COLO668 (cell line): ENCODE measurements around the gene STAM.

Experiments used
- DNase-seq: peaks from one replicate; lab custom pipeline; 2025; ENCODE audit not compliant: unreplicated experiment; lab: John Stamatoyannopoulos, UW

Gene STAM

GRCh38 chr10:17645621-17646345 lies 1.8 kb downstream of the STAM start:
- DNase-seq = no peak

- DNase-seq = no peak
Measured at GRCh38 chr10:17647326-17647725, 3.4 kb downstream of the STAM start.

- no peak for DNase-seq
Measured at GRCh38 chr10:17648243-17649035, 4.5 kb downstream of the STAM start.

GRCh38 chr10:17649052-17649451 lies 5.1 kb downstream of the STAM start:
- DNase-seq = no peak

- DNase-seq = no peak
Measured at GRCh38 chr10:17649836-17650235, 5.9 kb downstream of the STAM start.

GRCh38 chr10:17650416-17650815 lies 6.5 kb downstream of the STAM start:
- DNase-seq = no peak

- no peak for DNase-seq
Measured at GRCh38 chr10:17651896-17652295, 7.9 kb downstream of the STAM start.

GRCh38 chr10:17652585-17652984 lies 8.6 kb downstream of the STAM start:
- DNase-seq = no peak

GRCh38 chr10:17655009-17655408 lies 11.1 kb downstream of the STAM start:
- no peak for DNase-seq

- no peak for DNase-seq
Measured at GRCh38 chr10:17655567-17656146, 11.7 kb downstream of the STAM start.

GRCh38 chr10:17657103-17657500 lies 13.2 kb downstream of the STAM start:
- DNase-seq = no peak

- no peak for DNase-seq
Measured at GRCh38 chr10:17659365-17659764, 15.4 kb downstream of the STAM start.

- no peak for DNase-seq
Measured at GRCh38 chr10:17660921-17661320, 17.0 kb downstream of the STAM start.

- no peak for DNase-seq
Measured at GRCh38 chr10:17661510-17661909, 17.6 kb downstream of the STAM start.

GRCh38 chr10:17662193-17663138 lies 18.5 kb downstream of the STAM start:
- no peak for DNase-seq

GRCh38 chr10:17663450-17663849 lies 19.5 kb downstream of the STAM start:
- no peak for DNase-seq

- no peak for DNase-seq
Measured at GRCh38 chr10:17665747-17666146, 21.8 kb downstream of the STAM start.

- no peak for DNase-seq
Measured at GRCh38 chr10:17668435-17669184, 24.7 kb downstream of the STAM start.

- DNase-seq = no peak
Measured at GRCh38 chr10:17669185-17669872, 25.4 kb downstream of the STAM start.

GRCh38 chr10:17671307-17671706 lies 27.4 kb downstream of the STAM start:
- no peak for DNase-seq
